Measurements from ENCODE around the gene LAMA5.

LAMA5 gene

DNA sequence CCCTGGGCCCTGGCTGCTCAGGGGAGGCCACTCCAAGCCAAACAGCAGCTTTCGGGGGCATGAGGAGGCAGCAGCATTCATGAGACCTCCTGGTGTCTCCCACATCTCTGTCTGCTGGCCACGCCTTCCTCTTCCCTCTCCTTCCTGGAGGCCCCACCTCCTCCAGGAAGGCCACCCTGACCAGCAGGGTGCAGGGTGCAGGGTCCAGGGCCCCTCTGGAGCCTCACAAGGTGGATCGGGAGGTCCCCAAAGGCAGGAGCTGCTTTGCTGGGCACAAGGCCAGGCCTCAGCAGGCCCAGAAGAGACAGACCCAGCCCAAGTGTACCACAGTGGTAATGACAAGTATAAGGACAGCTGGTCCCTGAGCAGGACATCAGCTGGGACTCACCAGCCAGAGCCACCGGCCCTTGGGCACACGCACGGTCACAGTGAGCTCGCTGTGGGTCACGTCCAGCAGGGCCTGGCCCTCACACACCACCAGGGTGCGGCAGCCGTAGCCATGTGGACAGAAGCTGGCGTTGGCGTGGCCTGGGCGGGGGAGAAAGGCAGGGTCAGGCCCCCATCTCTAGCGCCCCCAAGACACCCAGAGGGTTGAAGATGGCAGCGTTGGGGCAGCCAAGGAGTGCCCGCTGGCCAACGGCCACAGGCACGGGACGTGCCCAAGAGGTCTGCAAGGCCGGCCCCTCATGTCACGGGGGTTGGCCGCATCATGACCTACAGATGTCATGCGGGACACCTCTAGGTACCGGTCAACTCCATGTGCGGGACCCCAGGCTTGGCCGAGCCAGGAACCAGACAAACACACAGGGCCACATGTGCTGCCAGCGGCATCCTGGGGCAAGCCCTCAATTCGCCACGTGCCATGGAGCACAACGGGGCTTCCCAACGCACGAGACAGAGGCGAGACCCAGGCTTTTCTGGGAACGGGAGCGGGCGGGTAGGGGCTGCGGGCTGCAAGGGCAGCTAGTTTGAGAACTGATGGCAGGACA, 37.4 kb downstream of the LAMA5 start:
- no peak for DNase-seq (ENCODE audit: low read depth)

DNA sequence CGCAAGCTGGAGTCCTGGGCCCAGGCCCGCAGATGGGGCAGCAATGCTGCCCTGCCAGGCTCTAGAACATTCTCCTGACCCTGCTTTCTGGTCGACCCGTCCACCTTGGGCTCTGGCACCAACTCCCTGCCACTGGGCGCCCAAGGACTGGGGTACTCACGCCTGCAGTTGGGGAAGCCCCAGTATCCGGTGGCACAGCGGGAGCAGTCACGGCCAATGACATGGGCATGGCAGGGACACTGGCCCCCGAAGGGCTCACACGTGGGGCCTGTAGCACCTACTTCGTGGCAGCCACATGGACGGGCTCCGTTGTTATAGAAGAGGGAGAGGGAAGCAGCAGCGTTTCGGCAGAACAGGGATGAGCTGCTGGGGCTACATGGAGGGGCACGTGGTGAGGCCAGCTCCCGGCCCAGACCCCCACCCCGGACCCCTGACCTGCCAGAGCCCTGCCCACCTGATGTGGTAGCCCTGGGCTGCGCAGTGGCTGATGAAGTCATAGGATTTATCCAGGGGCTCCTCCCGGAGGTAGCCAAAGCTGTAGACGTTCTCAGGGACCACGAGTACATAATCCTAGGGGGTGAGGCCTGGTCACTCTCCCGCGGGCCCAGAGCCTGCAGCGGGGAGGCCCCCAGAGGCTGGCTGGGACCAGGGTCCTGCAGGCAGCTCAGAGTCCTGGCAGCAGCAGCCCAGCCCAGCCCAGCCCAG, 38.3 kb downstream of the LAMA5 start:
- DNase-seq (ENCODE audit: low read depth), result no peak

DNA sequence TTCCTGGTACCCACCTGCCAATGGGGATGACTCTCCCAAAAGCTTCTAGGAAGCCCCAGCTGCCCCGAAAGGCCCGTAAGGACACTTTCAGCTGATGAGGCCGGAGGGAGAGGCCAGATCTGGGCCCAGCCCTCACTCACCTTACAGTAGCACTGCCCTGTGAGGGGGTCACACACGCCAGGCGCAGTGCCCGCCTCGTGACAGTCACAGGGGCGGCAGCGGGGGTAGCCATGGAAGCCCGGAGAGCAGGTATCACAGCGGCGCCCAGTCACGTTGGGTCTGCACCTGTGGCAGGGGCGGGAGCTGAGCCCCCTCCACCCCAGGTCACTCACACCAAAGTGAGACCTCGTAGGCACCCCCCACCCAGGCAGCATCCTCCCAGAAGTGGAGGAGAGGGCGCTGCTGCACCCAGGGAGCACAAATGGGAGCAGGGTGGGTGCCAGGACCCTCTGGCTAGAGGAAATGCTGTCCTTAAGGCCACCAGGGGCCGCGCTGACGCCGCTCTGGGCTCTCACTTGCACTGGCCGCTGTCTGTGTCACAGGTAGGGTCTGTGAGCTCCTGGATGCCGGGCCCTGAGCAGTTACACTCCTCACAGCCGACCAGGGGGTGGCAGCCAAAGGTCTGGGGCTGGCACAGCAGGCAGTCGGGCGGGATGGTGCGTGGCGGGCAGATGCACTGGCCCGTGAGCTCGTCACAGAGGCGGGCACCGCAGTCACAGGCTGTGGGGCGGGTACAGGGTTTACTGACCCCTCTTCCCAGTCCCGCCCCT, 39.2 kb downstream of the LAMA5 start:
- no peak for DNase-seq (ENCODE audit: low read depth)

DNA sequence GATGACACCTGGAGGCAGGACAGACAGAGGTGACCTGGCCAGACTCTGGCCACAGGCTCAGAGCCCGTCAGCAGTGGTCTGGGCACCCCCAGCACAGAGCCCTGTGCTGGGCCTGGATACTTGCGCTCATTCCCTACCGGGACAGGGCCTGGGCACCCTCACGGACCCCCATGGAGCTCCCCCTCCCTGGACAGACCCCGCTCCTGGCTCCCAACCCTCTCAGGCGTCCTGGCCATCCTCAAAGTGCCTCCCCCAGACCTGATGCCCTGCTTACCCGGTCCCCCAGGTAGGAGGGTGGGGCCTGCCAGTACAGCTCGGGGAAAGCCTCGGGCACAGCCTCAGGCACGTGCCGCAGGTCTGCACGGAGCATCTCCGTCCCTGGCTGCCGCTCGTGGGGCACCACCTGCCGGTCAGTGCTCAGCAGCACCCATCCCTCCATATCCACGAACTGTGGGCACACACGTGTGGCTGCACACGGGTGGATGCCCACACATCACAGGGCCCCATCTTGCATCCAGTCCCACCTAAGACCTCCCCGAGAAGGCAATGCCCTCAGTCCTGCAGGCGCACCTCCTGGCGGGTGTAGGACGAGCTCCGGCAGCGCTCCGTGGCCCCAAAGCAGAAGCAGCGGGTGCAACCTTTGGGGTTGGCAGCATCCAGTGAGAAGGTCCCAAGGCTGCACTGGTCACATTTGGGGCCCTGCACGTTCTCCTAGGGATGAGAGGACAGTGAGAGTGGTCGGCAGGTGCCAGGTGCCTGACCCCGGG, 40.0 kb downstream of the LAMA5 start:
- DNase-seq (ENCODE audit: low read depth), result no peak

DNA sequence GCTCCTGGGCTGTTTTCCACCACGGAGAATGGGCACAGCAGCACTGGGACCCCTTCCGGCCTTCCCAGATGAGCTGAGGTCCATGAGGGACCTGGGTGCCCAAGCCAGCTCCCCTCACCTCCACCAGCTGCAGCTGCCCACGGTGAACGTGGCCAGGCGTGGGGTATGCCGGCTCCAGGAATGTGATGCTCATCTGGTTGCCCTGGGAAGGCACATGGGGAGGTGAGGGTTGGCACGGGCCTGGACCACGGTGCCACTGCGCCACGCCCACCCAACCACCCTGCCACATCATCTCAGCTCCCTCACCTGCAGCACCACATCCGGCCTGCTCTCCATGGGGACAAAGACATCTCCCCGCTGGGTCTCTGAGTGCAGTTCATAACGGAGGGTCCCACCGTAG, 40.6 kb downstream of the LAMA5 start:
- DNase-seq (ENCODE audit: low read depth), result no peak

DNA sequence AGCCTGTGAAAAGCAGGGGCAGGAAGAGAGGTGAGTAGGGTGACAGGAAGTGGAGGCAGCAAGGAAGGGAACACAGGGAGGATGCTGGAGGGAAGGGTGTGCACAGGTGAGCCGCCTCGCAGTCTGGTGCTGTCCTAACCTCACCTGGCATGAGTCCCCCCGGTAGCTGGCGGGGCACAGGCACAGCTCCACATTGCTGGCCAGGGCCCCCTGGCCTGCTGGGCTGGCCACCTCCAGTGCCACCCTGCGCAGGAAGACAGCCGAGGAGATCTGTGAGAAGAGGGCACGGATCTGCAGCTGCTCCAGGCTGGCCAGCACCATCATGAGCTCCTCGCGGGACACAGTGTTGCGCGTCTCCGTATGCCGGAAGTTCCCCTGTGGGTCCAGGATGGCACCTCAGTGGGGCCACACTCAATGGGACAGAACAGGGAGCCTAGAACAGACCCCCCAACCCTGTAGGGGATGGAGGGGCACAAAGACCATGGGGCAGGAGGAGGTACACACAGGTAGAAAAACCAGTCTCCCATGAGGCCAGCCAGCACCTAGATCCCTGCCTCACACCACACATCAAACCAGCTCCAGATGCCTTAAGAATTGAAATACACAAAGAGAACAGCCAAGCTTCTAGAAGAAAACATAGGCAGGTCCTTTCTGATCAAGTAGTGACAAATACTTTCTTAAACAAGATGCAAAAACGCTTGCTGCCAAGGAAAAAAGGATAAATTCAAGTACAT, 41.8 kb downstream of the LAMA5 start:
- DNase-seq (ENCODE audit: low read depth), result no peak

DNA sequence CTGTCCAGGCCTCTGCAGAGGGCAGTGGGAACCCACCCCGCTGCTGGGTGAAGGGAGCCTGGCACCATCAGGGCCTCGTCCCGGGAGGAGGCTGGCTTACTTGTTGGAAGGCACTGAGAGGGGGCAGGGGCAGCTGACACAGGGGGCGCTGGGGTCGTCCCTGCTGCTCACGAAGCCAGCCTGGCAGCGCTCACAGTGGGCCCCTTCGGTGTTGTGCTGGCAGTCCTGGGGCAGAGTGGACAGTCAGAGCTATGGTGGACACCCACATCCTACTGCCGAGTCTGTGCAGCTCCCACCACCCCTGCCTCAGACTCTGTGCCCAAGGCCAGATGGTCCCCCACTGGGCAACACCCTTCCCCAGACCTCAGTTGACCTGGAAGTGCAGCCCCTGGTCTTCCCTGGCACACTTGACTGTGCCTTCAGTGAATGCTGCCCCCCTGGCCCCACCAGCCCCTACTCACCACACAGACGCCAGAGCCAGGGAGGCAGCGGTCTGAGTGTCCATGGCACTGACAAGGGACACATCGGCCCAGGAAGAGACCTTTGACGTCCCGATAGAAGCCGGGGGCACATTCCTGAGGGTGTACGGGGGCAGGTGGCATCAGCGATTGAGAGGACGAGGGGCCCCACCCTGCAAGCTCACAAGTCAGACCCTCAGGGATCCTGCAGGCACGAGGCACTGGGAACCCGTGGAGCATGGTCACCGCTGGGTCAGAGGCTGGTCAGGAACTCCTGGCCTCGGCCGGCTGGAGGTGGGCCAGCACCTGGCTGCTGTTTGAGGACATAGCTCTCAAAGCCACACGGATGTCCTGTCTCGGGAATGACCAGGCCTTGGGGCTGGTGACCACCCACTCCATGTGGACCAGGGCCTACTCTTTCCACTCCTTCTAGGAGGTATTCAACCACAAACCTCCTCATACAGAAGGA, 42.9 kb downstream of the LAMA5 start:
- DNase-seq (ENCODE audit: low read depth), result no peak

DNA sequence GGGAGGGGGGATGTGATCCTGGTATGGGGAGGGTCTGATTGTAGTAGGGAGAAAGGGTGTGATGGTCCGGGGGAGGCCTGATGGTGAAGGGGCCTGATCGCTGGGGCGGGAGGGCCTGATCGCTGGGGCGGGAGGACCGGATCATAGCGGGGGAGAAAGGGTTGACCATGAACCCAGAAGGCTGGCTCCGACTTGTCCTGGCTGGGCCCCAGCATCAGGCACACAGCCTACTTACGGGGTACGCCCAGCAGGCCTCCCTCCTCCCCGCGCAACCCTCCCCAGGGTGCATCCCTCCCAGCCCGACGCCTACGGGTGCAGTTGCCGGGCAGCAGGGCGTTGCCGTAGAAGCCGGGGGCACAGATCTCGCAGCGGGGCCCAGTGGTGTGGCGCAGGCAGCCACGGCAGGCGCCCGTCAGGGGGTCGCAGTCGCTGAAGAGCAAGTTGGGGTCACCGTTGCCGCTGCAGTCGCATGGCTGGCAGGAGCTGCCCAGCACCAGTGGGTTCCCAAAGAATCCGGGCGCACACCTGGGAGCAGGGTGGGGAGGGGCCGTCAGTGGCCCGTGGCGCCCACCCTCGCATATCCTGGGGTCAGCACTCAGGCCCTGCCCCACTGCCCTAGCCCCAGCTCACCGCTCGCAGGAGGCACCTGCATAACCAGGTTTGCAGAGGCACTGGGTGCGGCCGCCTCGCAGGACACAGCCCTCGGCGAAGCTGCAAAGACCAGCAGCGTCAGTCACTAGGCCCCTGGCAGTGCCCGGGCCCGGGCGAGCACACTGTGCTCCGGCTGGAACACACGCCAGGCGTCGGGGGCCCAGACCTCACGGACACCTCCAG, 43.7 kb downstream of the LAMA5 start:
- no peak for DNase-seq (ENCODE audit: low read depth)

DNA sequence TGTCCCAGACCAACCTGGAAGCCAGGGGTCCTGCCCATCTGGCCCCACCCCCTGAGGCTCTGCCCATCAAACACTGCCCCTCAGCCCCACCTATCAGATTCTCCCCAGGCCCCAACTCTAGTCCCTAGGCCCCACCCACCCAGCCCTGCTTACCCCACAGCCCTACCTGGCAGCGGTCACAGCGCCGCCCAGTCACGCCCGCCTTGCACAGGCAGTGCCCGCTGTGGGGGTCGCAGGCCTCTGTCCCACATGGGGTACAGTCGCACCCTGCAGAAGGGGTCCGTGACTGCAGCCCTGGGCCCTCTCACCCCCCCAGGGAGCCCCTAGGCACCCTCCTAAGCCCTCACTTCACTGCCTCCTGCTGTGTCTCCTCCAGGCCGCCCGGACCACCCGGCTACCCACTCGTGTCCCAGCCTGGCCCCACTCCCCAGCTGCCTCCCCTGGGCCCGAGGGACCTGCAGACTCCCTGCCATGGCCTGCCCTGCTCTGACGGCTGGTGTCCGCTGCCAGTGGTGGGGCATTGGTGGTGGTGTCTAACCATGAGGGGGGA, 44.5 kb downstream of the LAMA5 start:
- no peak for DNase-seq (ENCODE audit: low read depth)

DNA sequence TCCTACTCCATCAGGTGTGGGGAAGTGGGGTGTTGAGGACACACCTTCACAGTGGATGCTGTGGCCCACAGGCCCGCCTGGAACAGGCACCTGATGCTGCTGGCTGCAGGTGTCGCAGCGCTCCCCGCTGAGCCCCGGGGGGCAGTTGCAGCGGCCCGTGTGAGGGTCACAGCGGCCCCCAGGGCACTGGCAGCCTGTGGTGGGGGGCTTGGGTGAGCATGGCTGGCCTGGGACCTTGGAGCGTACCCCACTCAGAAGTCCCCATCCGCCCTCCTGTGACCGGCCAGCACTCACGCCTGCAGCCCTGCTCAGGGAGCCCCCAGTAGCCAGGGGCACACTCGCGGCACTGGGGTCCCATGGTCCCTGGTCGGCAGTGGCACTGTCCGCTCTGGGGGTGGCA, 45.1 kb downstream of the LAMA5 start:
- no peak for DNase-seq (ENCODE audit: low read depth)

DNA sequence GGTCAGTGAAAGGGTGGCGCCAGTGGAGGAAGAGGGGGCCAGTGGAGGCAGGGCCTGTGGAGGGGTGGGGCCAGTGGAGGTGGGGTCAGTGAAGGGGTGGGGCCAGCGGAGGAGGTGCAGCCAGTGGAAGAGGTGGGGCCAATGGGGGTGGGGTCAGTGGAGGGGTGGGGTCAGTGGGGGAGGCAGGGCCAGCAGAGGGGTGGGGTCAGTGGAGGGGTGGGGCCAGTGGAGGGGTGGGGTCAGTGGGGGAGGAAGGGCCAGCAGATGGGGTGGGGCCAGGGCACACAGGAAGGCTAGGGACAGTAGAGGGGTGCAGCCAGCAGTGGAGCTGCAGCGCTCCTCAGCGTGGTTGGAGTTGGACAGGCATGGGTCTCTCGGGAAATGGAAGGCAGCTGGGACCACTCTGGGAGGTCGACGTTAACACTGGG, 45.6 kb downstream of the LAMA5 start:
- DNase-seq (ENCODE audit: low read depth), result no peak

DNA sequence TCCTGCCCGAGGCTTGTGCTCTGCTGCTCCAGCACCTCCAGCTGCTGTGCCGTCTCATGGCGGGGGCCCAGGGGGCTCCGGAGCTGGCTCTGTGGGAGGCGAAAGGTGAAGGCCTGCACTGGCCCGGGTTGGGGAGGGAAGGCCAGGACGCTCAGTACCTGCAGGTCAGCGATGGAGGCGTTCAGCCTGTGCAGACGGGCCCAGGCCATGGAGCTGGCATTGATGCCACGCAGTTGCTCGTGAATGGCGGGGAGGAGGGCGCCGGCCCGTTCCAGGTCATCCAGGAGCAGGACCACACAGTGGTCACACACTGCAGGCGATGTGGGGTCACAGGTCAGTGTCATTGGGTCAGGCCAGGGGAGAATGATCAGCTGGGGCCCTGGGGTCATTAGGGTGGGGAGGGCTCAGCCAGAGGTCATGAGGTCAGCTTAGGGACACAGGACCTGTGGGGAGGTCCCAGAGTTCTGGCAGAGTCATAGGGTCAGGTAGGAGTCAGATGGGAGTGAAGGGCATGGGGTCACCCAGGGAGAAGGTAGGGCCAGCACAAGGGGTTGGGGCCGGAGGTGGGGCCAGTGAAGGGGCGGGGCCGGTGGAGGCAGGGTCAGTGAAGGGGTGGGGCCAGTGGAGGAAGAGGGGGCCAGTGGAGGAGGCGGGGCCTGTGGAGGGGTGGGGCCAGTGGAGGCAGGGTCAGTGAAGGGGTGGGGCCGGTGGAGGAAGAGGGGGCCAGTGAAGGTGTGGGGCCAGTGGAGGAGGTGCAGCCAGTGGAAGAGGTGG, 46.3 kb downstream of the LAMA5 start:
- no peak for DNase-seq (ENCODE audit: low read depth)

DNA sequence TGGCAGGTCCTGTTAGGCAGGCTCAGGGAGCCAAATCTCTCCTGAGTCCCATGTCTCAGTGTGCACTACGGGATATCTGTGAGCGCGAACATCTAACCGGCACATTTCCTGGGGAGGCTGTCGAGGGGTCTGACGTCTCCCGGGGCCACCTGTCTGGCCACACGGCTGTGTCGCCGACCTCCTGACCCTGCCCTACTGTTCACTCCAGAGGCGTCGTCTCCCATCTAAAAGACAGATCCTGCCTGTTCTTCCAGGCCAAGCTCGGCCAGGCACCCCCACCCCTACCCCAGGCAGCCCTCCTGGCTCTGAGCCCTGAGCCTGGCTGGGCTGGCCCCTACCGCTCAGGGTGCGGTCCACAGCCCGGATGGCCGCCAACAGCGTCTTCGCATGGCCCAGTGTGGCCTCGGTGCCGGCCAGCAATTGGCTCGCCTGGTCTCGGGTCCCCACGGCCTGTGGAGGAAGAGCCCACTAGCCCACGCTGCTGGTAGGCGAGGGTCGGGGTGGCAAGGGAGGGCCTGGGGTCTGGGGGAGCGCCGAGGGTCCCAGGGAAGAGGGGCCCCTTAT, 47.7 kb downstream of the LAMA5 start:
- no peak for DNase-seq (ENCODE audit: low read depth)

DNA sequence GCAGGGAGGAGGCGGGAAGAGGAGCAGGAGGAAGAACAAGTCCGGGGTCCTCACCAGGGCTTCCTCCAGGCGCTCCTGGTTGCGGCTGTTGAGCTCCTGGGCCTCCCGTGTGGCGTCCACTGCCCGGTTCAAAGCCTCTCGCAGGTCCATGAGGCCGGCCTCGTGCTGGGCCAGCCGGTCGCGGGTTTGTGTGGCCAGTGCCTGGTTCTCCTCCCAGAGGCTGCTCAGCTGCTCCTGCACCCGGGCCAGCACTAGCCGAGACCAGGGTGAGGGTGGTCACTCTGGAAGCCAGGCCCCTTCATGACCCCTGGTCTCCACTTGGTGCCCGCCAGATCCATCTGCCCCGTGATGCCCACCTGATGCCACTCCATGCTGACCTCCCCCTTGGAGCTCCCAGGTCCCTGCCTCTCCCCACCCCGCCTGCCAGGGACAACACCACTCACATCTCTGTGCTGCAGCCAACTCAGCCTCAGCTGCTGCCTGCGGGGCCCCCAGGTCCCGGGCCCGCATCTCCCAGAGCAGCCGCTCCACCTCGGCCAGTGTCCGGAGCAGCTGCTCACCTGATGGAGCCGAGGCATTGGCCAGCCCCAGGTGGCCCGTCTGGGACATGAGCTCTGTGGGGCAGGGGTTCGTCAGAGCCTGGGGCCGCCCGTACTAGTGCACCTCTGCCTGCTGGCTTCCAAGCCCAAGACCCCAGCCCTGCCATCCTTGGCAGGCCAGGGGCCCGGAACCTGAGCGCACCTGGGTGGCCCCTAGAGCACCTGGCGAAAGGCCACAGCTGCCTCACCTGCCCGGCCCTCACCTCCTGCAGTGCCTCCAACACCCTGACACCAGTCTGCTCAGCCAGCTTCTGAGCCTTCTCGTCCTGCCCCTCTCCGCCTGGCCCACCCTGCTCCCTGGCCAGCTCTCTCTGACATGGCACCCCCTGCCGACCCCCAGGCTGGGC, 48.4 kb downstream of the LAMA5 start:
- no peak for DNase-seq (ENCODE audit: low read depth)

DNA sequence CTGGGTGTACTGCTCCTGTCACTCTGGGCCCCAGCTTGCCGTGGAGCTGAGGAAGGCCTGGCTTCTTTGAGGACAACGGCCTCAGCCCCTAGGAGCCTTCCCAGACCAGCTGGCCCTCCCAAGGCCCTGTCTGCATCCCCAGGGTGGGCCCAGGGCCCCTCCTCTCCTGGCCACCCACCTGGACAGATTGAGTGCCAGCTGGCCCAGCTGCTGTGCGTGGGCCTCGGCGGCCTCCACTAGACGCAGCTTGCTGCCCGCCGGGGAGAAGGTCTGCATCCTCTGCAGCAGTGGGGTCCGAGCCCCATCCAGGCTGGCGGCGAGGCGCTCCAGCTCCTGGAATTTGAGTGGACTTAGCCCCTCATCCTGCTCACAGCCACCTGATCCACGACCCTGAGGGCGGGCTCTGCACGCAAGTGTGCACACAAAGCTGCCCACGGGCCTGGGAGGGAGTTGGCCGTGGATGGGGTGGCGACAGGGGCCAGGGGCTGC, 49.9 kb downstream of the LAMA5 start:
- no peak for DNase-seq (ENCODE audit: low read depth)
